DND-41 (cell line): Measurements from ENCODE around the gene DNHD1.

ENCODE experiments used
- ATAC-seq: fragments of 200-7000 bp; cut with Tn5 transposase; 3 replicates; pipeline ENCODE4 v1.9.1; 2021; ENCODE audit warnings: low read depth; ENCODE audit not compliant: insufficient read depth
- DNase-seq: peaks from one replicate; pipeline ENCODE4 v3.0.0-alpha.2; 2020
- H2AFZ ChIP-seq: 2 replicates; pipeline ENCODE4 v1.6.0; 2012; ENCODE audit warnings: low read depth, low read length
- H3K27ac ChIP-seq: 2 replicates; pipeline ENCODE4 v1.5.1; 2012; ENCODE audit warnings: low read length, inconsistent platforms
- H3K27me3 ChIP-seq: fragments of 200-600 bp; sonication (generic); 2 replicates; pipeline ENCODE4 v1.6.0; 2012; ENCODE audit warnings: low read length, mild to moderate bottlenecking, inconsistent platforms; ENCODE audit not compliant: insufficient read depth, poor library complexity
- H3K36me3 ChIP-seq: 2 replicates; pipeline ENCODE4 v1.5.1; 2012; ENCODE audit warnings: low read length, inconsistent platforms; ENCODE audit not compliant: insufficient read depth
- H3K4me1 ChIP-seq: 2 replicates; pipeline ENCODE4 v1.5.1; 2012; ENCODE audit warnings: mild to moderate bottlenecking, low read length; ENCODE audit not compliant: insufficient read depth
- H3K4me2 ChIP-seq: 2 replicates; pipeline ENCODE4 v1.6.0; 2012; ENCODE audit warnings: mild to moderate bottlenecking, moderate library complexity, low read length, inconsistent platforms; ENCODE audit not compliant: insufficient read depth
- H3K4me3 ChIP-seq, 2 experiments: fragments of 200-600 bp in 1 of 2; shearing (Covaris generic) in 1 of 2; 2 replicates each; pipeline ENCODE4 v1.5.1; 2012 to 2016; ENCODE audit warnings: inconsistent platforms in 2 of 2, low read length in 2 of 2, mild to moderate bottlenecking in 2 of 2, low read depth in 1 of 2, moderate library complexity in 1 of 2
- H3K79me2 ChIP-seq: 2 replicates; pipeline ENCODE4 v1.6.0; 2012; ENCODE audit warnings: low read length, inconsistent platforms; ENCODE audit not compliant: insufficient read depth
- H3K9ac ChIP-seq: 2 replicates; pipeline ENCODE4 v1.6.0; 2012; ENCODE audit warnings: low read depth, mild to moderate bottlenecking, inconsistent platforms, low read length, moderate library complexity
- H3K9me3 ChIP-seq: 2 replicates; pipeline ENCODE4 v1.5.1; 2012; ENCODE audit warnings: low read length, moderate library complexity, mild to moderate bottlenecking, inconsistent platforms; ENCODE audit not compliant: insufficient read depth, severe bottlenecking
- H4K20me1 ChIP-seq: 2 replicates; pipeline ENCODE4 v1.6.0; 2012; ENCODE audit warnings: low read length; ENCODE audit not compliant: insufficient read depth
- CTCF ChIP-seq: IDR thresholded peaks from 2 replicates; pipeline ENCODE4 v1.5.1; 2012; ENCODE audit warnings: borderline replicate concordance, low read length, moderate library complexity, mild to moderate bottlenecking; ENCODE audit not compliant: poor library complexity, severe bottlenecking; ENCODE audit errors: extremely low read depth
- EZH2 ChIP-seq: IDR thresholded peaks from 3 replicates; pipeline ENCODE4 v1.6.1; 2012; ENCODE audit warnings: borderline replicate concordance, low read depth, mild to moderate bottlenecking, moderate library complexity, low read length, inconsistent platforms; ENCODE audit not compliant: severe bottlenecking

Gene DNHD1

GRCh38 chr11:6569706-6570105 is 72.6 kb downstream of the DNHD1 start:
- Histone ChIP-seq H3K27me3 (no peaks in the 10 kb centered on the region), H3K79me2 (no peaks in the 10 kb centered on the region), H2AFZ (no peak overlapping the region), H3K27ac (no peak overlapping the region), H3K9me3 (no peaks in the 10 kb centered on the region), H3K4me3 (no peak overlapping the region), H3K4me2 (no peak overlapping the region), H3K9ac (no peak overlapping the region), H3K4me1 (no peaks in the 10 kb centered on the region), H3K36me3 (no peaks in the 10 kb centered on the region; the same call in 1 of the 2 replicates), H4K20me1 (no peaks in the 10 kb centered on the region)
- DNase-seq (no peak), ATAC-seq (no peak)
- no peak for TF ChIP-seq EZH2
- TF ChIP-seq CTCF = no peak

GRCh38 chr11:6570691-6571427 is 73.8 kb downstream of the DNHD1 start:
- H3K4me2 ChIP-seq = no peak overlapping the region
- ATAC-seq (no peak), DNase-seq (no peak)
- H2AFZ ChIP-seq = no peak overlapping the region
- H3K4me3 ChIP-seq = no peak overlapping the region
- no peak for TF ChIP-seq EZH2
- no peak for TF ChIP-seq CTCF
- no peak overlapping the region for H3K27ac ChIP-seq
- H3K27me3 ChIP-seq = no peaks in the 10 kb centered on the region
- H3K79me2 ChIP-seq = no peaks in the 10 kb centered on the region
- no peaks in the 10 kb centered on the region for H3K9me3 ChIP-seq
- no peaks in the 10 kb centered on the region for H4K20me1 ChIP-seq
- H3K36me3 ChIP-seq = no peaks in the 10 kb centered on the region; the same call in 1 of the 2 replicates
- H3K4me1 ChIP-seq = no peaks in the 10 kb centered on the region
- no peak overlapping the region for H3K9ac ChIP-seq

- no peak for ATAC-seq
These were observed 74.4 kb downstream of the DNHD1 start for GRCh38 chr11:6571434-6572008.

More at GRCh38 chr11:6571434-6572008, 74.4 kb downstream of the DNHD1 start:
- no peak overlapping the region for H2AFZ ChIP-seq
- H3K27ac ChIP-seq = no peak overlapping the region
- no peak overlapping the region for H3K9ac ChIP-seq
- no peak overlapping the region for H3K4me2 ChIP-seq
- no peak overlapping the region for H3K4me3 ChIP-seq
- H4K20me1 ChIP-seq = no peaks in the 10 kb centered on the region
- H3K36me3 ChIP-seq = no peaks in the 10 kb centered on the region; the same call in 1 of the 2 replicates
- H3K79me2 ChIP-seq = no peaks in the 10 kb centered on the region
- TF ChIP-seq CTCF (no peak), EZH2 (no peak)
- H3K9me3 ChIP-seq = no peaks in the 10 kb centered on the region
- no peak for DNase-seq
- no peaks in the 10 kb centered on the region for H3K4me1 ChIP-seq
- H3K27me3 ChIP-seq = no peaks in the 10 kb centered on the region
